GM12873 (cell line): Measurements from ENCODE around the gene ICAM5.
A peak's percentile ranks its signal among the peaks of the same experiment; 100 is the strongest.

Experiments used
- TF ChIP-seq, protein P1 (sequence below): IDR thresholded peaks from 2 replicates; pipeline ENCODE4 v1.5.1; 2012; ENCODE audit warnings: low read depth, mild to moderate bottlenecking, moderate library complexity, low read length, control low read depth; ENCODE audit not compliant: insufficient read depth; ENCODE audit errors: missing control alignments

The ICAM5 gene

DNA sequence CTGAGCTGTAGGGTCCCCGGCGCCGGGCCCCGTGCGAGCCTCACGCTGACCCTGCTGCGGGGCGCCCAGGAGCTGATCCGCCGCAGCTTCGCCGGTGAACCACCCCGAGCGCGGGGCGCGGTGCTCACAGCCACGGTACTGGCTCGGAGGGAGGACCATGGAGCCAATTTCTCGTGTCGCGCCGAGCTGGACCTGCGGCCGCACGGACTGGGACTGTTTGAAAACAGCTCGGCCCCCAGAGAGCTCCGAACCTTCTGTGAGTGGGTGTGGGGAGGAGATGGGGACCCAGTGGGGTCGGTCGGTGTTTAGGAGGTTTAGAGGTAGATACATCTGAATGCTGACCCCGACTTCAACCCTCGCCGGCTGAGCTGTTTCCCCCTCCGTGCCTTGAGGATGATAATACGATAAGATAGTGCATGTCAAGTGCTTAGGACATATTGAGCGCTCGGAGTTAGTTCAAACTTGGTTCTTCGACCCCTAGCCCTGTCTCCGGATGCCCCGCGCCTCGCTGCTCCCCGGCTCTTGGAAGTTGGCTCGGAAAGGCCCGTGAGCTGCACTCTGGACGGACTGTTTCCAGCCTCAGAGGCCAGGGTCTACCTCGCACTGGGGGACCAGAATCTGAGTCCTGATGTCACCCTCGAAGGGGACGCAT is 1.9 kb downstream of the ICAM5 start:
- TF ChIP-seq, protein P1, sequence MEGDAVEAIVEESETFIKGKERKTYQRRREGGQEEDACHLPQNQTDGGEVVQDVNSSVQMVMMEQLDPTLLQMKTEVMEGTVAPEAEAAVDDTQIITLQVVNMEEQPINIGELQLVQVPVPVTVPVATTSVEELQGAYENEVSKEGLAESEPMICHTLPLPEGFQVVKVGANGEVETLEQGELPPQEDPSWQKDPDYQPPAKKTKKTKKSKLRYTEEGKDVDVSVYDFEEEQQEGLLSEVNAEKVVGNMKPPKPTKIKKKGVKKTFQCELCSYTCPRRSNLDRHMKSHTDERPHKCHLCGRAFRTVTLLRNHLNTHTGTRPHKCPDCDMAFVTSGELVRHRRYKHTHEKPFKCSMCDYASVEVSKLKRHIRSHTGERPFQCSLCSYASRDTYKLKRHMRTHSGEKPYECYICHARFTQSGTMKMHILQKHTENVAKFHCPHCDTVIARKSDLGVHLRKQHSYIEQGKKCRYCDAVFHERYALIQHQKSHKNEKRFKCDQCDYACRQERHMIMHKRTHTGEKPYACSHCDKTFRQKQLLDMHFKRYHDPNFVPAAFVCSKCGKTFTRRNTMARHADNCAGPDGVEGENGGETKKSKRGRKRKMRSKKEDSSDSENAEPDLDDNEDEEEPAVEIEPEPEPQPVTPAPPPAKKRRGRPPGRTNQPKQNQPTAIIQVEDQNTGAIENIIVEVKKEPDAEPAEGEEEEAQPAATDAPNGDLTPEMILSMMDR = no peak

DNA sequence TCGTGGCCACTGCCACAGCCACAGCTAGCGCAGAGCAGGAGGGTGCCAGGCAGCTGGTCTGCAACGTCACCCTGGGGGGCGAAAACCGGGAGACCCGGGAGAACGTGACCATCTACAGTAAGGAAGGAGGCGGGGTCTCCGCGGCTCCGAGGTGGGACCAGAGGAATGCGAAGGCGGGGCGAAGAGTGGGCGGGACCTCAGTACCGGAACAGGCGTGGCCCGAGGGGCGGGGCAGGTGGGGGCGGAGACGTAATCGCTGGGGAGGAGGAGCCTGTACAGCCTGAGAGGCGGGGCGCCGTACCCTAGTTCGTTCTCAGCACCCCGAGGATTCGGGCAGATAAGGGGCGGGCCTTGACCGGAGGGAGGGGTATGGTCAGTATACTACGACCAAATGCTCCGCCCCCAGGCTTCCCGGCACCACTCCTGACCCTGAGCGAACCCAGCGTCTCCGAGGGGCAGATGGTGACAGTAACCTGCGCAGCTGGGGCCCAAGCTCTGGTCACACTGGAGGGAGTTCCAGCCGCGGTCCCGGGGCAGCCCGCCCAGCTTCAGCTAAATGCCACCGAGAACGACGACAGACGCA is 2.5 kb downstream of the ICAM5 start:
- TF ChIP-seq, protein P1 = no peak

DNA sequence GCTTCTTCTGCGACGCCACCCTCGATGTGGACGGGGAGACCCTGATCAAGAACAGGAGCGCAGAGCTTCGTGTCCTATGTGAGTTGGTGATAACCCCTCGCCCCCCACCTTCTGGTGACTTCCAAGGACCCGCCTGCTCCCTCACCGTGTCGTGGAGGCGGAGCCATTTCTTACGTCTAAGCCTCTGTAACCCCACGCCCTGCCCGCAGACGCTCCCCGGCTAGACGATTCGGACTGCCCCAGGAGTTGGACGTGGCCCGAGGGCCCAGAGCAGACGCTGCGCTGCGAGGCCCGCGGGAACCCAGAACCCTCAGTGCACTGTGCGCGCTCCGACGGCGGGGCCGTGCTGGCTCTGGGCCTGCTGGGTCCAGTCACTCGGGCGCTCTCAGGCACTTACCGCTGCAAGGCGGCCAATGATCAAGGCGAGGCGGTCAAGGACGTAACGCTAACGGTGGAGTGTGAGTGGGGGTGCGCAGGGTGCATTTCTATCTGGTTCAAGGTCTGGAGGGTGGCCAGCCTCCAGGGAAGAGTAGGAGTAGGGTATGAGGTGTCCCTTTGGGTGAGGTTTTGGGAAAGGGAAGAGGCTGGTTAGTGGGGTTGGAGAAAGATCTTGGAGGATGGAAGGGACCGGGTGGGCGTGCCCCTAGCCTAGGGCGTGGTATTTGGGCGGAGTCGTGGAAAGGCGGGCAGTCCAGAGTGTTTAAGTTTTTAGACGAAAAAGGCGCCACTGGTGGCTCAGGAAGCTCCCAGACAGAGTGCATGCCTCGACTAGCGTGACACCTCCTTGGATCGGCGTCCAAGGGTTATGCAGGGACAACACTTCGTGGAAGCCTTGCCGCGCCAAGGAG is 3.3 kb downstream of the ICAM5 start:
- TF ChIP-seq, protein P1 = no peak

DNA sequence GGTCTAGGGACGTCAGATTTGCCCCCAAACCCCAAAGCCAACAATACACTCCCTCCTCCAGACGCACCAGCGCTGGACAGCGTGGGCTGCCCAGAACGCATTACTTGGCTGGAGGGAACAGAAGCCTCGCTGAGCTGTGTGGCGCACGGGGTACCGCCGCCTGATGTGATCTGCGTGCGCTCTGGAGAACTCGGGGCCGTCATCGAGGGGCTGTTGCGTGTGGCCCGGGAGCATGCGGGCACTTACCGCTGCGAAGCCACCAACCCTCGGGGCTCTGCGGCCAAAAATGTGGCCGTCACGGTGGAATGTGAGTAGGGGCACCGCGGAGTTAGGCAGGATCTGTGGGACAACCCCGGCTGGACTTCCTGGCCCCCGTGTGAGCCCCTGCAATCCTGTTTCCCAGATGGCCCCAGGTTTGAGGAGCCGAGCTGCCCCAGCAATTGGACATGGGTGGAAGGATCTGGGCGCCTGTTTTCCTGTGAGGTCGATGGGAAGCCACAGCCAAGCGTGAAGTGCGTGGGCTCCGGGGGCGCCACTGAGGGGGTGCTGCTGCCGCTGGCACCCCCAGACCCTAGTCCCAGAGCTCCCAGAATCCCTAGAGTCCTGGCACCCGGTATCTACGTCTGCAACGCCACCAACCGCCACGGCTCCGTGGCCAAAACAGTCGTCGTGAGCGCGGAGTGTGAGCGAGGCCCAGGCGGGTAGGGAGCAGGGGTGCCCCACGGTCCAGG is 4.0 kb downstream of the ICAM5 start:
- TF ChIP-seq, protein P1 = no peak

DNA sequence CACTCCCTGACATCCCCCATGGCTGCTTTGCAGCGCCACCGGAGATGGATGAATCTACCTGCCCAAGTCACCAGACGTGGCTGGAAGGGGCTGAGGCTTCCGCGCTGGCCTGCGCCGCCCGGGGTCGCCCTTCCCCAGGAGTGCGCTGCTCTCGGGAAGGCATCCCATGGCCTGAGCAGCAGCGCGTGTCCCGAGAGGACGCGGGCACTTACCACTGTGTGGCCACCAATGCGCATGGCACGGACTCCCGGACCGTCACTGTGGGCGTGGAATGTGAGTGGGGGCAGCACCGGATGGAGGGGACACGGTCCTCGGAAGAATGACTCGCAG is 4.6 kb downstream of the ICAM5 start:
- TF ChIP-seq, protein P1 = no peak

DNA sequence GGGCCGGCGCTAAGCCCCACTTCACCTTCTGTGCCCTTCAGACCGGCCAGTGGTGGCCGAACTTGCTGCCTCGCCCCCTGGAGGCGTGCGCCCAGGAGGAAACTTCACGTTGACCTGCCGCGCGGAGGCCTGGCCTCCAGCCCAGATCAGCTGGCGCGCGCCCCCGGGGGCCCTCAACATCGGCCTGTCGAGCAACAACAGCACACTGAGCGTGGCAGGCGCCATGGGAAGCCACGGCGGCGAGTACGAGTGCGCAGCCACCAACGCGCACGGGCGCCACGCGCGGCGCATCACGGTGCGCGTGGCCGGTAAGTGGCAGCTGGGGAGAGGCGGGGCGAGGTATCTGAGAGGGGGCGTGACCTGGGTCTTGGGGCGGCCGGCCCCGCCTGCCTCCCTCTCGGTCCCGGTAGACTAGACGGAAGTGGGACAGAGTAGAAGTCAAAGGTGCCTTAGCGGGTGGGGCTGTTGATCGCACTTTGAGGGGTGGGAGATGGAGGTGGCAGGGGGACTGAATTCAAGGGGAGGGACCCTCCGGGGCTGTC is 5.6 kb downstream of the ICAM5 start:
- TF ChIP-seq, protein P1 = peak; percentile 27
